DOHH2 (cell line): Measurements from ENCODE around the gene HOXC6.

ENCODE experiments used
- EZH2phosphoT487 ChIP-seq: fragments of 200-600 bp; sonication (generic); IDR thresholded peaks from 2 replicates; pipeline ENCODE4 v1.6.1; 2017; ENCODE audit warnings: borderline replicate concordance, mild to moderate bottlenecking, antibody characterized with exemption, low read length, moderate library complexity, mixed read lengths
- TF ChIP-seq, protein P1 (sequence below): fragments of 200-600 bp; sonication (generic); IDR thresholded peaks from one replicate; pipeline ENCODE4 v1.5.1; 2014; ENCODE audit warnings: antibody characterized with exemption, mild to moderate bottlenecking, low read depth, low read length; ENCODE audit not compliant: poor library complexity, severe bottlenecking

DNA sequence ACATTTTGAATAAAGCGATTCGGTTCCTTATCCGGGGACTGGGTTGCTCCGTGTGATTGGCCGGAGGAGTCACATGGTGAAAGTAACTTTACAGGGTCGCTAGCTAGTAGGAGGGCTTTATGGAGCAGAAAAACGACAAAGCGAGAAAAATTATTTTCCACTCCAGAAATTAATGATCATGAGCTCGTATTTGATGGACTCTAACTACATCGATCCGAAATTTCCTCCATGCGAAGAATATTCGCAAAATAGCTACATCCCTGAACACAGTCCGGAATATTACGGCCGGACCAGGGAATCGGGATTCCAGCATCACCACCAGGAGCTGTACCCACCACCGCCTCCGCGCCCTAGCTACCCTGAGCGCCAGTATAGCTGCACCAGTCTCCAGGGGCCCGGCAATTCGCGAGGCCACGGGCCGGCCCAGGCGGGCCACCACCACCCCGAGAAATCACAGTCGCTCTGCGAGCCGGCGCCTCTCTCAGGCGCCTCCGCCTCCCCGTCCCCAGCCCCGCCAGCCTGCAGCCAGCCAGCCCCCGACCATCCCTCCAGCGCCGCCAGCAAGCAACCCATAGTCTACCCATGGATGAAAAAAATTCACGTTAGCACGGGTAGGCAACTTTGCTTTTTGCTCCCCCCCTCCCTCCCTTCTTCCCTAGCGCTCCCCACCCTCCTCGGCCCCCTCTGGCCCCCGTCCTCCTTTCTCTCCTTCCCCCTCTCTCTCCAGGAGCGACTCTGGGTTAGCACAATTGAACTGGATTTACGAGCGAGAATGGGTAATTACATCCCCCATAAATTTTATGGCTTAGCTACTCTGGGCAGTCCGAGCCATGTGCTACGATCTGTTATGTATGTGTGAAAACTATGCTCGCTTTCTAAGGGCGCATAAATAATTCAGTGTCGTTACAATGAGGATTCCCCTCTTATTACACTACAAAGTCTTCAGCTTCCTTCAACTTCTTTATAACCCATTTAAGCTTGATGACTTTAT is 25.8 kb downstream of the HOXC6 start, which contains the start of gene HOXC4:
- TF ChIP-seq, protein P1, sequence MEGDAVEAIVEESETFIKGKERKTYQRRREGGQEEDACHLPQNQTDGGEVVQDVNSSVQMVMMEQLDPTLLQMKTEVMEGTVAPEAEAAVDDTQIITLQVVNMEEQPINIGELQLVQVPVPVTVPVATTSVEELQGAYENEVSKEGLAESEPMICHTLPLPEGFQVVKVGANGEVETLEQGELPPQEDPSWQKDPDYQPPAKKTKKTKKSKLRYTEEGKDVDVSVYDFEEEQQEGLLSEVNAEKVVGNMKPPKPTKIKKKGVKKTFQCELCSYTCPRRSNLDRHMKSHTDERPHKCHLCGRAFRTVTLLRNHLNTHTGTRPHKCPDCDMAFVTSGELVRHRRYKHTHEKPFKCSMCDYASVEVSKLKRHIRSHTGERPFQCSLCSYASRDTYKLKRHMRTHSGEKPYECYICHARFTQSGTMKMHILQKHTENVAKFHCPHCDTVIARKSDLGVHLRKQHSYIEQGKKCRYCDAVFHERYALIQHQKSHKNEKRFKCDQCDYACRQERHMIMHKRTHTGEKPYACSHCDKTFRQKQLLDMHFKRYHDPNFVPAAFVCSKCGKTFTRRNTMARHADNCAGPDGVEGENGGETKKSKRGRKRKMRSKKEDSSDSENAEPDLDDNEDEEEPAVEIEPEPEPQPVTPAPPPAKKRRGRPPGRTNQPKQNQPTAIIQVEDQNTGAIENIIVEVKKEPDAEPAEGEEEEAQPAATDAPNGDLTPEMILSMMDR = no peak
- no peak for TF ChIP-seq EZH2phosphoT487
